H1 (cell line): Measurements from ENCODE around the gene EMX2. TPM values are rescaled to one million over a fixed set of nuclear protein-coding genes. Genes with fewer than 3 reads are reported as not detected.

Experiments
- CTCF ChIA-PET: fragments of 300-600 bp; sonication (Branson Sonifier 250); formaldehyde crosslinking; loops from one replicate; lab custom pipeline; 2021; ENCODE audit not compliant: partially characterized antibody; lab: Charles Lee
- POLR2A ChIA-PET: fragments of 300-600 bp; sonication (Branson Sonifier 250); formaldehyde crosslinking; loops from one replicate; lab custom pipeline; 2021; ENCODE audit warnings: inconsistent platforms; ENCODE audit not compliant: partially characterized antibody; lab: Charles Lee
- DNase-seq, 2 experiments: peaks; one replicate each; pipeline versions ENCODE4 v3.0.0 to v3.0.0-alpha.2; 2010 to 2022; ENCODE audit warnings: low spot score in 2 of 2, low read depth in 1 of 2, mixed read lengths in 1 of 2
- FAIRE-seq: peaks from 2 replicates; lab custom pipeline; 2011; peaks lifted over from hg19 to GRCh38; lab: Jason Lieb, UNC
- H2AFZ ChIP-seq: 2 replicates; pipeline ENCODE4 v1.8.1; 2012; ENCODE audit warnings: low read length, inconsistent platforms
- H2AK5ac ChIP-seq: 2 replicates; pipeline ENCODE4 v1.6.1; 2013; ENCODE audit warnings: low read depth, low read length
- H2BK120ac ChIP-seq: replicated peaks from 2 replicates; pipeline ENCODE3; 2013; ENCODE audit warnings: low read depth, low read length, inconsistent platforms
- H2BK12ac ChIP-seq: 2 replicates; pipeline ENCODE4 v1.6.1; 2013; ENCODE audit warnings: low read depth, low read length
- H2BK15ac ChIP-seq: 2 replicates; pipeline ENCODE4 v1.6.1; 2013; ENCODE audit warnings: low read length
- H2BK20ac ChIP-seq: 2 replicates; pipeline ENCODE4 v1.6.1; 2013; ENCODE audit warnings: low read length
- H2BK5ac ChIP-seq: 2 replicates; pipeline ENCODE4 v1.6.1; 2013; ENCODE audit warnings: low read depth, low read length
- H3K14ac ChIP-seq: 2 replicates; pipeline ENCODE4 v1.6.1; 2013; ENCODE audit warnings: inconsistent platforms; ENCODE audit not compliant: insufficient read length
- H3K18ac ChIP-seq: 2 replicates; pipeline ENCODE4 v1.6.1; 2013; ENCODE audit warnings: low read length; ENCODE audit errors: extremely low read depth
- H3K23ac ChIP-seq: 2 replicates; pipeline ENCODE4 v1.6.1; 2013; ENCODE audit warnings: inconsistent platforms; ENCODE audit not compliant: insufficient read length
- H3K23me2 ChIP-seq: 2 replicates; pipeline ENCODE4 v1.6.1; 2013; ENCODE audit warnings: low read depth, low read length
- H3K27ac ChIP-seq: 2 replicates; pipeline ENCODE4 v1.6.1; 2011; ENCODE audit warnings: low read depth, low read length, inconsistent platforms
- H3K27me3 ChIP-seq, 4 experiments: replicated peaks in 1 of 4; 1 replicate in 1 of 4; 2 replicates in 3 of 4; pipeline versions ENCODE4 v1.6.1 to v1.8.1; 2011 to 2013; ENCODE audit warnings: low read length in 3 of 4, mild to moderate bottlenecking in 3 of 4, inconsistent platforms in 2 of 4, mixed read lengths in 2 of 4, moderate library complexity in 1 of 4; ENCODE audit not compliant: control insufficient read depth in 3 of 4, insufficient read depth in 3 of 4; ENCODE audit errors: extremely low read depth in 1 of 4
- H3K36me3 ChIP-seq, 4 experiments: 2 replicates each; pipeline versions ENCODE4 v1.6.1 to v1.8.1; 2011 to 2013; ENCODE audit warnings: mild to moderate bottlenecking in 4 of 4, low read length in 3 of 4, moderate library complexity in 2 of 4, control low read depth in 1 of 4, inconsistent platforms in 1 of 4; ENCODE audit not compliant: insufficient read depth in 4 of 4, control insufficient read depth in 2 of 4
- H3K4ac ChIP-seq: replicated peaks from 2 replicates; pipeline ENCODE3; 2013; ENCODE audit warnings: low read length, low read depth, mixed read lengths, inconsistent platforms; ENCODE audit not compliant: insufficient read length
- H3K4me1 ChIP-seq, 4 experiments: replicated peaks in 1 of 4; 1 replicate in 1 of 4; 2 replicates in 3 of 4; pipeline versions ENCODE4 v1.6.1 to v1.8.1; 2011 to 2013; ENCODE audit warnings: low read length in 3 of 4, inconsistent platforms in 2 of 4, mixed read lengths in 1 of 4; ENCODE audit not compliant: insufficient read depth in 4 of 4, control insufficient read depth in 3 of 4
- H3K4me2 ChIP-seq, 2 experiments: 2 replicates each; pipeline versions ENCODE4 v1.6.1 to v1.8.1; 2011 to 2013; ENCODE audit warnings: low read depth in 2 of 2, low read length in 2 of 2, control low read depth in 1 of 2, inconsistent platforms in 1 of 2, mild to moderate bottlenecking in 1 of 2; ENCODE audit not compliant: insufficient read depth in 1 of 2
- H3K4me3 ChIP-seq, 4 experiments: fragments of 200-600, 300-600 bp in 1 of 4; sonication (generic), shearing (Covaris generic), sonication (Bioruptor Twin) in 1 of 4; 2 replicates each; pipeline versions ENCODE4 v1.5.1 to v1.8.1; 2011 to 2016; ENCODE audit warnings: low read length in 4 of 4, low read depth in 3 of 4, control low read depth in 2 of 4, inconsistent platforms in 2 of 4, mild to moderate bottlenecking in 2 of 4, mixed read lengths in 1 of 4, moderate library complexity in 1 of 4; ENCODE audit not compliant: insufficient read depth in 2 of 4; ENCODE audit errors: extremely low read depth in 1 of 4
- H3K56ac ChIP-seq: replicated peaks from 2 replicates; pipeline ENCODE3; 2013; ENCODE audit warnings: low read depth, mild to moderate bottlenecking, mixed read lengths, low read length, inconsistent platforms; ENCODE audit not compliant: insufficient read length
- H3K79me1 ChIP-seq: 2 replicates; pipeline ENCODE4 v1.6.1; 2013; ENCODE audit warnings: low read depth, low read length, control low read depth
- H3K79me2 ChIP-seq, 2 experiments: 2 replicates each; pipeline versions ENCODE4 v1.6.1 to v1.8.1; 2012 to 2013; ENCODE audit warnings: low read length in 2 of 2, mild to moderate bottlenecking in 2 of 2, inconsistent platforms in 1 of 2; ENCODE audit not compliant: insufficient read depth in 2 of 2, control insufficient read depth in 1 of 2
- H3K9ac ChIP-seq, 4 experiments: replicated peaks in 1 of 4; 1 replicate in 1 of 4; 2 replicates in 3 of 4; pipeline versions ENCODE4 v1.6.1 to v1.8.1; 2011 to 2013; ENCODE audit warnings: low read depth in 3 of 4, low read length in 3 of 4, control low read depth in 2 of 4, mild to moderate bottlenecking in 2 of 4, moderate library complexity in 2 of 4, inconsistent platforms in 1 of 4; ENCODE audit errors: extremely low read depth in 1 of 4
- H3K9me3 ChIP-seq, 2 experiments: 2 replicates each; pipeline versions ENCODE4 v1.6.1 to v1.8.1; 2012 to 2013; ENCODE audit warnings: mild to moderate bottlenecking in 2 of 2, moderate library complexity in 2 of 2, control low read depth in 1 of 2, inconsistent platforms in 1 of 2, low read depth in 1 of 2, low read length in 1 of 2, mixed read lengths in 1 of 2; ENCODE audit not compliant: insufficient read depth in 2 of 2
- H4K20me1 ChIP-seq, 2 experiments: replicated peaks in 1 of 2; 2 replicates each; pipeline versions ENCODE3 to v1.8.1; 2011 to 2013; ENCODE audit warnings: inconsistent platforms in 2 of 2, low read length in 2 of 2, mild to moderate bottlenecking in 1 of 2; ENCODE audit not compliant: insufficient read depth in 2 of 2, control insufficient read depth in 1 of 2
- H4K5ac ChIP-seq: 2 replicates; pipeline ENCODE4 v1.6.1; 2013; ENCODE audit warnings: low read length, low read depth, mixed read lengths, inconsistent platforms; ENCODE audit not compliant: insufficient read length
- H4K8ac ChIP-seq: 2 replicates; pipeline ENCODE4 v1.8.0; 2013; ENCODE audit warnings: mild to moderate bottlenecking, moderate library complexity, low read length, inconsistent platforms; ENCODE audit not compliant: insufficient read depth; ENCODE audit errors: extremely low read depth
- H4K91ac ChIP-seq: replicated peaks from 2 replicates; pipeline ENCODE3; 2013; ENCODE audit warnings: low read length, mixed read lengths, inconsistent platforms; ENCODE audit not compliant: insufficient read length
- EGR1 ChIP-seq: IDR thresholded peaks from 2 replicates; pipeline ENCODE4 v1.6.1; 2011; ENCODE audit warnings: low read depth, low read length, borderline replicate concordance
- JUN ChIP-seq: IDR thresholded peaks from 2 replicates; pipeline ENCODE4 v1.6.1; 2011; ENCODE audit warnings: low read depth, mild to moderate bottlenecking, improper control_type of control experiment, low read length
- JUND ChIP-seq: IDR thresholded peaks from 2 replicates; pipeline ENCODE4 v1.6.1; 2011; ENCODE audit warnings: mild to moderate bottlenecking, improper control_type of control experiment, low read length
- POLR2AphosphoS5 ChIP-seq: IDR thresholded peaks from 2 replicates; pipeline ENCODE4 v1.6.1; 2011; ENCODE audit warnings: low read depth, low read length
- RNF2 ChIP-seq: fragments of 200-900, 300-1000 bp; sonication (generic); IDR thresholded peaks from 2 replicates; pipeline ENCODE4 v1.7.1; 2016; ENCODE audit warnings: borderline replicate concordance, low read depth, mild to moderate bottlenecking, antibody characterized with exemption, low read length; ENCODE audit not compliant: poor library complexity, severe bottlenecking; ENCODE audit errors: missing control alignments
- RXRA ChIP-seq: IDR thresholded peaks from 2 replicates; pipeline ENCODE4 v1.6.1; 2011; ENCODE audit warnings: low read depth, mild to moderate bottlenecking, low read length, moderate library complexity; ENCODE audit not compliant: insufficient read depth
- SUZ12 ChIP-seq: fragments of 200-600 bp; sonication (generic); IDR thresholded peaks from 2 replicates; pipeline ENCODE4 v1.6.1; 2012; ENCODE audit warnings: mild to moderate bottlenecking, inconsistent platforms, low read length, moderate library complexity, mixed read lengths
- TAF1 ChIP-seq: IDR thresholded peaks from 2 replicates; pipeline ENCODE4 v1.6.1; 2011; ENCODE audit warnings: mild to moderate bottlenecking, low read depth, low read length
- TCF12 ChIP-seq: IDR thresholded peaks from 2 replicates; pipeline ENCODE4 v1.6.1; 2011; ENCODE audit warnings: low read depth, mild to moderate bottlenecking, low read length
- WGBS, 2 experiments: shearing (Covaris generic) in 1 of 2; methylation state at CpG; one replicate each; pipeline versions ENCODE4 v1.1.6 to v1.1.7; 2013 to 2015; ENCODE audit warnings: low lambda C conversion rate in 2 of 2, mixed read lengths in 2 of 2, inconsistent platforms in 1 of 2, low coverage in 1 of 2, missing lambda C conversion rate in 1 of 2; ENCODE audit not compliant: insufficient replicate concordance in 2 of 2, insufficient coverage in 1 of 2, insufficient read length in 1 of 2; ENCODE audit errors: extremely low coverage in 1 of 2, missing lambda C conversion rate in 1 of 2; 5-methylcytosine and 5-hydroxymethylcytosine counted together
- polyA plus RNA-seq, 7 experiments: library from polyadenylated mRNA; depleted of rRNA in 3 of 7; stranded (reverse) in 5 of 7; unstranded in 2 of 7; fragments of >200 nt in 5 of 7; fragments of 200-250 nt in 2 of 7; gene quantifications; 1 replicate in 5 of 7; 2 replicates in 1 of 7; 4 replicates in 1 of 7; pipeline versions ENCODE4 v1.2.1 to v1.2.3, GENCODE V29; 2011 to 2013; ENCODE audit warnings: missing spikeins in 2 of 7, mixed read lengths in 2 of 7
- total RNA-seq: library from RNA; stranded (reverse); fragmentation: NEBNext Ultra II Directional; extraction: Animal tissue kit (Norgen Biotek cat#: 25700); gene quantifications from 2 replicates; pipeline ENCODE4 v1.2.1, GENCODE V29; 2021
- TF ChIP-seq, protein P1 (sequence below): IDR thresholded peaks from 2 replicates; pipeline ENCODE4 v1.6.1; 2011; ENCODE audit warnings: low read length, improper control_type of control experiment

EMX2 gene
- total and polyA plus RNA-seq, 2 of the 8 experiments (the other 6 are each of a cell fraction or from before 2014, with no cell fraction given), result not detected

DNA sequence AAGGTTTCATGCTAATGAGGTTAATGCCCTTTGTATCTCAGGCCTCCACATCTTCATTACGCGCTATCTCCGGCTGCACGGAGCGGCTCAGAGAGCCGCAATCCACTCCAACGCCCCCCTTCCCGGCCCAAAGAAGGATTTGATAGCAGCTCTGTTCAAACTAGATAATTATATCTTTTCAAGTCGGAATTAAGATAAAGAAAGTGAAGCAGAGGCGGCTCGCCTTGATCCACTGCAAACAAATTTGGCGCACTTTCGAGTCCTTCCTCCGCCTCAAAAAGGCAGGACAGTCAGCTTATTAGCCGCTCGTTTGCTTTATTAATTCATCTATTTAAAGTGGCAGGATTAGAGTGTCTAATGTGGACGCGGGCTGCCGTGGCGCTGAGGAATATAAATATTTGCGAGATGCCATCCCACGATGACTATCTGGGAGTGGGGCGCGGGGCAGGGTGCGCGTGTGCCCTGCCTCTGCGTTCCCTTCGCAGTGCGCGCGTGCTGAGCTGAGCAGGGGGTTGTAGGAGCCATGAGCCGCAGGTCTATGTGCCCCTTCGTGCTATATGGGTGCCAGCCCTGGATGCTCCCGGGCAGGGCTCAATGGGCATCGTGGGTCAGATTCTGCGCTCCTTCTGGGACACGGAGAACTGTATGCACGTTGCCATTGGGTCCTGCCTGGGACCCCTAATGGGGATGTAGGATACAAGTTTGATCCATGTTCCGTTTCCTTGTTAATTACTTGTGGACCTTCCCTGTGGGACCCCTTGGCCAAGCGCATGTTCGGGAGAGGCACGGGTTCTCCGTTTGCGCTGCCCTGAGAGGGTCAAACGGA is 9.0 kb downstream of the EMX2 start:
- Histone ChIP-seq H4K20me1 (peaks cover 34 to 37% of the 10 kb centered on the region in 2 experiments), H3K36me3 (no peaks in the 10 kb centered on the region), H2AFZ (no peak overlapping the region), H3K4me2 (peak overlapping the region; percentile 60 to 66), H3K18ac (peak overlapping the region; percentile 48), H3K9ac (no peak overlapping the region), H3K23ac (no peak overlapping the region), H3K4me3 (peak overlapping the region; percentile 5 to 39 (median 23); a peak in 4 of 8 replicates), H3K14ac (no peak overlapping the region), H3K9me3 (no peaks in the 10 kb centered on the region), H2BK20ac (no peak overlapping the region), H3K4me1 (peaks cover 0 to 27% (median 19%) of the 10 kb centered on the region in 4 experiments; a peak in 6 of 7 replicates), H4K91ac (no peak overlapping the region), H3K27ac (no peak overlapping the region), H3K56ac (no peak overlapping the region), H2BK5ac (no peak overlapping the region), H4K5ac (no peak overlapping the region), H3K79me2 (no peaks in the 10 kb centered on the region), H3K79me1 (no peaks in the 10 kb centered on the region), H3K27me3 (peaks cover 90 to 99% (median 95%) of the 10 kb centered on the region in 4 experiments), H3K23me2 (peaks cover 5% of the 10 kb centered on the region), H2AK5ac (no peak overlapping the region; the same call in 1 of the 2 replicates), H4K8ac (no peak overlapping the region), H2BK12ac (0 out of 2 replicates have a peak overlapping the region, but pooled peaks have one; percentile 68), H2BK15ac (no peak overlapping the region; the same call in 1 of the 2 replicates), H2BK120ac (no peak overlapping the region), H3K4ac (no peak overlapping the region)
- FAIRE-seq (no peak), DNase-seq (no peak)
- ChIA-PET POLR2A (interaction anchor here (0.8 to 1.2 kb wide), 3 partner anchors 11 to 17 kb away, joined by 3 to 4 read pairs (median 3); no protein-coding TSS in a partner anchor), CTCF (interaction anchor here (0.7 to 5.4 kb wide), 11 partner anchors 8 to 689 kb away, joined by 3 to 44 read pairs (median 4); no protein-coding TSS in a partner anchor)
- 11% methylated on average over 39 of the region's 45 CpGs; no CpG with 5 or more reads in 1 of the 2 experiments for WGBS, 2 experiments
- TF ChIP-seq RXRA (no peak), TCF12 (0 out of 2 replicates have a peak, but pooled peaks have one; percentile 7), EGR1 (no peak), TAF1 (no peak), RNF2 (peak; percentile 94), POLR2AphosphoS5 (no peak), JUN (no peak), SUZ12 (peak; percentile 0; the same call in 1 of the 2 replicates), JUND (no peak)
- TF ChIP-seq, protein P1, sequence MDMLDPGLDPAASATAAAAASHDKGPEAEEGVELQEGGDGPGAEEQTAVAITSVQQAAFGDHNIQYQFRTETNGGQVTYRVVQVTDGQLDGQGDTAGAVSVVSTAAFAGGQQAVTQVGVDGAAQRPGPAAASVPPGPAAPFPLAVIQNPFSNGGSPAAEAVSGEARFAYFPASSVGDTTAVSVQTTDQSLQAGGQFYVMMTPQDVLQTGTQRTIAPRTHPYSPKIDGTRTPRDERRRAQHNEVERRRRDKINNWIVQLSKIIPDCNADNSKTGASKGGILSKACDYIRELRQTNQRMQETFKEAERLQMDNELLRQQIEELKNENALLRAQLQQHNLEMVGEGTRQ, result no peak
